PC-9 (cell line): ENCODE measurements around the gene MOGAT1.

Experiments
- EZH2 ChIP-seq: fragments of 200-600 bp; sonication (generic); IDR thresholded peaks from 2 replicates; pipeline ENCODE4 v1.8.0; 2017; ENCODE audit warnings: antibody characterized with exemption, low read depth
- TF ChIP-seq, protein P1 (sequence below): fragments of 200-600 bp; sonication (generic); conservative IDR thresholded peaks from 2 replicates; pipeline ENCODE4 v1.6.1; 2017; ENCODE audit warnings: mixed run types, antibody characterized with exemption, mild to moderate bottlenecking, moderate library complexity

- TF ChIP-seq, protein P1, sequence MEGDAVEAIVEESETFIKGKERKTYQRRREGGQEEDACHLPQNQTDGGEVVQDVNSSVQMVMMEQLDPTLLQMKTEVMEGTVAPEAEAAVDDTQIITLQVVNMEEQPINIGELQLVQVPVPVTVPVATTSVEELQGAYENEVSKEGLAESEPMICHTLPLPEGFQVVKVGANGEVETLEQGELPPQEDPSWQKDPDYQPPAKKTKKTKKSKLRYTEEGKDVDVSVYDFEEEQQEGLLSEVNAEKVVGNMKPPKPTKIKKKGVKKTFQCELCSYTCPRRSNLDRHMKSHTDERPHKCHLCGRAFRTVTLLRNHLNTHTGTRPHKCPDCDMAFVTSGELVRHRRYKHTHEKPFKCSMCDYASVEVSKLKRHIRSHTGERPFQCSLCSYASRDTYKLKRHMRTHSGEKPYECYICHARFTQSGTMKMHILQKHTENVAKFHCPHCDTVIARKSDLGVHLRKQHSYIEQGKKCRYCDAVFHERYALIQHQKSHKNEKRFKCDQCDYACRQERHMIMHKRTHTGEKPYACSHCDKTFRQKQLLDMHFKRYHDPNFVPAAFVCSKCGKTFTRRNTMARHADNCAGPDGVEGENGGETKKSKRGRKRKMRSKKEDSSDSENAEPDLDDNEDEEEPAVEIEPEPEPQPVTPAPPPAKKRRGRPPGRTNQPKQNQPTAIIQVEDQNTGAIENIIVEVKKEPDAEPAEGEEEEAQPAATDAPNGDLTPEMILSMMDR, result no peak
- TF ChIP-seq EZH2, result no peak
Observed at GRCh38 chr2:222709191-222709891, 37.9 kb downstream of the MOGAT1 start.
